Lower leg skin (tissue), 3 donors: ENCODE results near the gene UBE2C.

Experiments
- POLR2A ChIP-seq, 2 donors: fragments of 450-650 bp; IDR thresholded peaks; one replicate each; pipeline ENCODE4 v1.6.1; 2016 to 2017; ENCODE audit warnings: antibody characterized with exemption in 2 of 2, mild to moderate bottlenecking in 1 of 2, moderate library complexity in 1 of 2
- TF ChIP-seq, protein P1 (sequence below), 3 donors: fragments of 450-650 bp; IDR thresholded peaks; one replicate each; pipeline ENCODE4 v1.5.1; 2016; ENCODE audit warnings: antibody characterized with exemption in 3 of 3, mild to moderate bottlenecking in 3 of 3, moderate library complexity in 2 of 3

DNA sequence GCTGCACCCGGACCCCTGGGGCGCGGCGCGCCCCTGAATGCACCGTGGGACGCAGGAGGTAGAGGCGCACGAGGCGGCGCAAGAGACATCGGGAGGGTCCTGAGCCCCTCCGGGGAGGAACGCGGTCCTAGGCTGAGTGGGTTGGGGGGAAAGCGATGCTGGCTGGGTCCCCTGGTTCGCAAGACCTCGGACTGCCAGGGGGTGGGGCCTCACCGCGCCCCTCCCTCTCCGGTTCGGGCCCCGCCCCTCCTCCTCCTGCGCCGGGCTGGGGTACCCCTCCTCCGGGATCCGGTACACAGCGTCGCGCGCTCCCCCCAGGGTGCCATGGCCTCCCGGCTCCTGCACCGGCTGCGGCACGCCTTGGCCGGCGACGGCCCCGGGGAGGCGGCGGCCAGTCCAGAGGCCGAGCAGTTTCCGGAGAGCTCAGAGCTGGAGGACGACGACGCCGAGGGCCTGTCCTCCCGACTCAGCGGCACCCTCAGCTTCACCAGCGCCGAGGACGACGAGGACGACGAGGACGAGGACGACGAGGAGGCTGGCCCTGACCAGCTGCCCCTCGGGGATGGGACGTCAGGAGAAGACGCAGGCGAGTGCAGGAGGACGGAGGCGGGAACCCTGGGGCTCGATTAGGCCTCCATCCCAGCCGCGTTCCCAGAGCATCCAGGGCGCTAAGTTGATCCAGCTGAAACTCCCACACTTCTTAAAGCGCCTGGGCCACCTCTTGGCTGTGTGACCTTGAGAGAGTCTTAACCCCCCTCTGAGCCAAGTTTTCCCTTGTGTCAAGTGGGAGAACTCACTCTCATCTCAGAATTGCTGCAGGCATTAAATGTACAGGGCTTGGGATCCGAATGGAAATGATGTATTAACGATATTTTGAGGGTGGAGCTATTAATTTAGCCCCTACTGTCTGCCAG, 21.7 kb downstream of the UBE2C start:
- TF ChIP-seq, protein P1, sequence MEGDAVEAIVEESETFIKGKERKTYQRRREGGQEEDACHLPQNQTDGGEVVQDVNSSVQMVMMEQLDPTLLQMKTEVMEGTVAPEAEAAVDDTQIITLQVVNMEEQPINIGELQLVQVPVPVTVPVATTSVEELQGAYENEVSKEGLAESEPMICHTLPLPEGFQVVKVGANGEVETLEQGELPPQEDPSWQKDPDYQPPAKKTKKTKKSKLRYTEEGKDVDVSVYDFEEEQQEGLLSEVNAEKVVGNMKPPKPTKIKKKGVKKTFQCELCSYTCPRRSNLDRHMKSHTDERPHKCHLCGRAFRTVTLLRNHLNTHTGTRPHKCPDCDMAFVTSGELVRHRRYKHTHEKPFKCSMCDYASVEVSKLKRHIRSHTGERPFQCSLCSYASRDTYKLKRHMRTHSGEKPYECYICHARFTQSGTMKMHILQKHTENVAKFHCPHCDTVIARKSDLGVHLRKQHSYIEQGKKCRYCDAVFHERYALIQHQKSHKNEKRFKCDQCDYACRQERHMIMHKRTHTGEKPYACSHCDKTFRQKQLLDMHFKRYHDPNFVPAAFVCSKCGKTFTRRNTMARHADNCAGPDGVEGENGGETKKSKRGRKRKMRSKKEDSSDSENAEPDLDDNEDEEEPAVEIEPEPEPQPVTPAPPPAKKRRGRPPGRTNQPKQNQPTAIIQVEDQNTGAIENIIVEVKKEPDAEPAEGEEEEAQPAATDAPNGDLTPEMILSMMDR (IDR thresholded peaks at IDR 0.05), result no peak
- no peak for TF ChIP-seq POLR2A (IDR thresholded peaks at IDR 0.05)
